Measurements from ENCODE around the gene LRRC57.

DNA sequence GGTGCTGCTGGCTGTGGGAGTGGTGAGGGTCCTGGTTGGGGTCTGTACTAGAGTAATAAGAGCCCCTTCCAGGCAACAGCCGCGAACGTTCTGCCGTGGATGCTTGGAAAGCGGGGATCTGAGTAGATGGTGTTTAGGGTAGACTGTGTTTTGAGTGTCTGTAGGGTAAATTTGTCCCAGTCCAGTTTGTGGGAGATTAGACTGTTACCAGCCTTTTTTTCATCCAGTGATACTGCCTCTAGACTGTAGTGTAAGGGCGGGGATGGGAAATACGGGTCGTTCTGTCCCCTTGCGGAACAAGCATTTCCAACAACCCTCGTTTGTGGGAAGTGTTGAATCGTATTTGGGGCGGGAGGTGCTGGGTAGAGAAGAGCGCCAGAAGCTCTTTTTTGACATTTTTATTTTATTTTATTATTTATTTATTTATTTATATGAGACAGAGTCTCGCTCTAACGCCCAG, 469 bp upstream of the LRRC57 start:
- TF ChIP-seq, protein P1, sequence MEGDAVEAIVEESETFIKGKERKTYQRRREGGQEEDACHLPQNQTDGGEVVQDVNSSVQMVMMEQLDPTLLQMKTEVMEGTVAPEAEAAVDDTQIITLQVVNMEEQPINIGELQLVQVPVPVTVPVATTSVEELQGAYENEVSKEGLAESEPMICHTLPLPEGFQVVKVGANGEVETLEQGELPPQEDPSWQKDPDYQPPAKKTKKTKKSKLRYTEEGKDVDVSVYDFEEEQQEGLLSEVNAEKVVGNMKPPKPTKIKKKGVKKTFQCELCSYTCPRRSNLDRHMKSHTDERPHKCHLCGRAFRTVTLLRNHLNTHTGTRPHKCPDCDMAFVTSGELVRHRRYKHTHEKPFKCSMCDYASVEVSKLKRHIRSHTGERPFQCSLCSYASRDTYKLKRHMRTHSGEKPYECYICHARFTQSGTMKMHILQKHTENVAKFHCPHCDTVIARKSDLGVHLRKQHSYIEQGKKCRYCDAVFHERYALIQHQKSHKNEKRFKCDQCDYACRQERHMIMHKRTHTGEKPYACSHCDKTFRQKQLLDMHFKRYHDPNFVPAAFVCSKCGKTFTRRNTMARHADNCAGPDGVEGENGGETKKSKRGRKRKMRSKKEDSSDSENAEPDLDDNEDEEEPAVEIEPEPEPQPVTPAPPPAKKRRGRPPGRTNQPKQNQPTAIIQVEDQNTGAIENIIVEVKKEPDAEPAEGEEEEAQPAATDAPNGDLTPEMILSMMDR (IDR thresholded peaks at IDR 0.05 in 4 of 5, conservative IDR thresholded peaks at IDR 0.05 in 1 of 5): no peak
- TF ChIP-seq POLR2A (IDR thresholded peaks at IDR 0.05): no peak

Data from gastrocnemius medialis (tissue), 4 donors.